Neural cell (in vitro differentiated cells): ENCODE results near the gene STX1A.

ENCODE experiments used
- EZH2 ChIP-seq: fragments of 200-600, 300-800 bp; shearing (Covaris generic), sonication (generic); IDR thresholded peaks from 2 replicates; pipeline ENCODE4 v1.6.1; 2014; ENCODE audit warnings: antibody characterized with exemption, low read length, borderline replicate concordance, mild to moderate bottlenecking; ENCODE audit not compliant: insufficient read depth, poor library complexity, severe bottlenecking
- RAD21 ChIP-seq: fragments of 450-650 bp; conservative IDR thresholded peaks from 2 replicates; pipeline ENCODE4 v1.6.1; 2014; ENCODE audit warnings: antibody characterized with exemption, mild to moderate bottlenecking, moderate library complexity
- SMC3 ChIP-seq: fragments of 450-650 bp; conservative IDR thresholded peaks from 2 replicates; pipeline ENCODE4 v1.6.1; 2014; ENCODE audit warnings: antibody characterized with exemption, mild to moderate bottlenecking, moderate library complexity; ENCODE audit not compliant: poor library complexity
- TF ChIP-seq, protein P1 (sequence below): fragments of 450-650 bp; IDR thresholded peaks from 2 replicates; pipeline ENCODE4 v1.5.1; 2014; ENCODE audit warnings: antibody characterized with exemption, mild to moderate bottlenecking, moderate library complexity; ENCODE audit not compliant: poor library complexity, severe bottlenecking

DNA sequence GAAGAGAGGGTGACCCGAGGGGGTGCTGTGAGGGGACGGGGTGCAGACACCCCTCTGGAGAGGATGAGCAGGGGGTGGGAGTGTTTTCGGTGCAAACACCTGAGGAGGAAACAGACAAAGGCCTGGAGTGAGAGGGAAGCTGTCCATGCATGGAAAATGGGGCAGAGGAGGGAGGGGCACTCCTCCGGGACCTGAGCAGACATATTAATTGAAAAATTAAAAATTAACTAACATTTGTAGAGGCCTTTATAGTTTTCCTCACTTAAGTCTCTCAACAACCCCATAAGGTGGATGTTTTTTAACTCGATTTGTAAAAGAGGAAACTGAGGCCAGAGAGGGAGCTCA lies 50.6 kb downstream of the STX1A start:
- TF ChIP-seq, protein P1, sequence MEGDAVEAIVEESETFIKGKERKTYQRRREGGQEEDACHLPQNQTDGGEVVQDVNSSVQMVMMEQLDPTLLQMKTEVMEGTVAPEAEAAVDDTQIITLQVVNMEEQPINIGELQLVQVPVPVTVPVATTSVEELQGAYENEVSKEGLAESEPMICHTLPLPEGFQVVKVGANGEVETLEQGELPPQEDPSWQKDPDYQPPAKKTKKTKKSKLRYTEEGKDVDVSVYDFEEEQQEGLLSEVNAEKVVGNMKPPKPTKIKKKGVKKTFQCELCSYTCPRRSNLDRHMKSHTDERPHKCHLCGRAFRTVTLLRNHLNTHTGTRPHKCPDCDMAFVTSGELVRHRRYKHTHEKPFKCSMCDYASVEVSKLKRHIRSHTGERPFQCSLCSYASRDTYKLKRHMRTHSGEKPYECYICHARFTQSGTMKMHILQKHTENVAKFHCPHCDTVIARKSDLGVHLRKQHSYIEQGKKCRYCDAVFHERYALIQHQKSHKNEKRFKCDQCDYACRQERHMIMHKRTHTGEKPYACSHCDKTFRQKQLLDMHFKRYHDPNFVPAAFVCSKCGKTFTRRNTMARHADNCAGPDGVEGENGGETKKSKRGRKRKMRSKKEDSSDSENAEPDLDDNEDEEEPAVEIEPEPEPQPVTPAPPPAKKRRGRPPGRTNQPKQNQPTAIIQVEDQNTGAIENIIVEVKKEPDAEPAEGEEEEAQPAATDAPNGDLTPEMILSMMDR, result no peak
- no peak for TF ChIP-seq EZH2
- TF ChIP-seq SMC3, result no peak
- TF ChIP-seq RAD21, result no peak
